T-helper 17 cell (primary cell): Measurements from ENCODE around the gene TPPP2. TPM values are rescaled to one million over a fixed set of nuclear protein-coding genes. Genes with fewer than 3 reads are reported as not detected.

ENCODE experiments used
- ATAC-seq: fragments of 150-1000 bp; cut with Tn5 transposase; 2 replicates; pipeline ENCODE4 v1.10.0; 2021; ENCODE audit warnings: mild to moderate bottlenecking, moderate library complexity
- DNase-seq, 3 donors: peaks; one replicate each; pipeline versions ENCODE4 v3.0.0 to v3.0.0-alpha.2; 2020 to 2021
- H3K9me3 ChIP-seq: one replicate; pipeline ENCODE4 v1.7.0; 2013; ENCODE audit warnings: low read length, mild to moderate bottlenecking; ENCODE audit not compliant: control insufficient read depth, poor library complexity, severe bottlenecking
- H3K27ac Mint-ChIP-seq: one replicate; pipeline ENCODE4 v1.8.0; 2022; ENCODE audit warnings: mild to moderate bottlenecking, moderate library complexity, mixed read lengths
- H3K27me3 Mint-ChIP-seq: one replicate; pipeline ENCODE4 v1.8.0; 2022; ENCODE audit warnings: mixed read lengths
- H3K36me3 Mint-ChIP-seq: one replicate; pipeline ENCODE4 v1.8.0; 2022; ENCODE audit warnings: low read depth, mixed read lengths
- H3K4me1 Mint-ChIP-seq: one replicate; pipeline ENCODE4 v1.8.0; 2022; ENCODE audit warnings: mild to moderate bottlenecking, mixed read lengths
- H3K4me3 Mint-ChIP-seq: one replicate; pipeline ENCODE4 v1.8.0; 2022; ENCODE audit warnings: mild to moderate bottlenecking, moderate library complexity, mixed read lengths
- total RNA-seq, 4 donors: library from RNA in 2 of 4; stranded (reverse) in 2 of 4; gene quantifications; one replicate each; pipeline ENCODE4 v1.2.3 and lab custom pipeline; 2022 to 2026

The TPPP2 gene
- total RNA-seq, 2 donors from 2014 or later, result not detected

DNA sequence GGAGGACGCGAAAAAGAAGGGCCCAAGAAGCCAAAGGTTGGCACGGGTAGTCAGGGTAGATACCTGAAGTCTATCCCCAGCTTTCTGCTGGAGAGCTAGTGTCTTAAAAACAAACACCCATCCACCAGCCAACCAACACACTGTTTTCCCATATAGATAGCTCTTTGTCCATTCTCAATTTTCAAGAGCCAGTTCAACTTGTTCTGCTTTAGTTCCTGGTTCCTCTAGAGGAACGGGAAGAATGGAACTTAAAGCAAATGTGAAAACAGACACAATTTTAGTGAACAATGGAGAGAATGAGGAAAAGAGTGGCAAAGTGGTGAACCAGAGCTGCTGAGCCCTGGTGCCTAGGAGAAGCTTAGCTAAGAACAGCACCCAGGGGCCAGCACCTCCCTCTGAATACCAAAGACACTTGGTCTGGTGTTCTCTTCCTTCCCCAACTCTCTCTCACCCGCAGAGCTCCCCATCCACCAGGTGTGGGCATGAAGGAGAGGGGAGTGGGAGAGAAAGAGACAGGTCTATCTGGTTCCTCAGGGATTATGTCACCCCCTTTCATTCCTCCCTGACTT, 9.0 kb upstream of the TPPP2 start:
- Mint-ChIP-seq H3K4me1 (peaks cover 17% of the 10 kb centered on the region), H3K27me3 (no peaks in the 10 kb centered on the region), H3K36me3 (peaks cover 6% of the 10 kb centered on the region), H3K27ac (no peak overlapping the region), H3K4me3 (no peak overlapping the region)
- DNase-seq (no peak), ATAC-seq (no peak)
- no peaks in the 10 kb centered on the region for H3K9me3 ChIP-seq

DNA sequence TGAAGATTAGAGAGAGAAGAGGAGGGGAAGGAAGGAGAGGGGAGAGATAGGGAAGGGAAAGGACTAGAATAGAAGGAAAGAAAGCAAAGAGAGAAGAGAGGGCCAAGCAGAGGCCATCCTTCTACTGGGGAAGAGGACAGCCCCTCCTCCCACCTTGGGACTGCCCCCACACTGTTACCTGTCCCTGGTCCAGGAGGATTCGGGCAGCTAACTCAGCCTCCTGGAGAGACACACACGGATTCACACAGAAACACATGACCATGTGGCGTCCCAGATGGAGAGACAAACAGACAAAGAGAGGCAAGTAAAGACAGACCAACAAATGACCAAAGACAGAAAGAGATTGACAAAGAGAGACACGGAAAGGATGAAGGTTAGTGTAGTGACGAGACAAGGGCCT, 7.3 kb upstream of the TPPP2 start:
- DNase-seq (no peak), ATAC-seq (no peak)
- Mint-ChIP-seq H3K27me3 (no peaks in the 10 kb centered on the region), H3K4me3 (peak overlapping the region; percentile 95), H3K27ac (peak overlapping the region; percentile 72), H3K4me1 (peaks cover 21% of the 10 kb centered on the region), H3K36me3 (peaks cover 6% of the 10 kb centered on the region)
- H3K9me3 ChIP-seq, result no peaks in the 10 kb centered on the region

DNA sequence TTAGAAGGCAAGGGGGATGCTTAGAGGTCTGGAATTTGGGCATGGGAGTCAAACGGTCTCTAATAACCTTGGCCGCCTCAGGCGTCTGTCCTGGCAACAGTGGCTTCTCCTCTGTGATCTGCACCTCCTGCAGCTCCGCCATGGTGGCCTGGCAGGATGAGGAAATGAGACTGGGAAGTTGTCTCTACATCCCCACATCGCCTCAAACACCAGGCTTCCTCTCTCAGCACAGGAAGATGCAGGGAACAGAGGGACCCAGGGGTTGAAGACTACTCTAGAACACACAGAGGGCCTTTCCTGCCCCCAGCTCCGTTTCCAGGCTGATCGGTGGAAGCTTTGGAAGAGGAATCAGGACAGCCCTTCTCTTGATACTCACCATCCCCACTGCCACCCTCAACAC, 6.8 kb upstream of the TPPP2 start:
- Mint-ChIP-seq H3K36me3 (peaks cover 6% of the 10 kb centered on the region), H3K27me3 (no peaks in the 10 kb centered on the region), H3K4me1 (peaks cover 21% of the 10 kb centered on the region), H3K27ac (peak overlapping the region; percentile 72), H3K4me3 (peak overlapping the region; percentile 95)
- ATAC-seq, result no peak
- no peak for DNase-seq
- H3K9me3 ChIP-seq, result no peaks in the 10 kb centered on the region

DNA sequence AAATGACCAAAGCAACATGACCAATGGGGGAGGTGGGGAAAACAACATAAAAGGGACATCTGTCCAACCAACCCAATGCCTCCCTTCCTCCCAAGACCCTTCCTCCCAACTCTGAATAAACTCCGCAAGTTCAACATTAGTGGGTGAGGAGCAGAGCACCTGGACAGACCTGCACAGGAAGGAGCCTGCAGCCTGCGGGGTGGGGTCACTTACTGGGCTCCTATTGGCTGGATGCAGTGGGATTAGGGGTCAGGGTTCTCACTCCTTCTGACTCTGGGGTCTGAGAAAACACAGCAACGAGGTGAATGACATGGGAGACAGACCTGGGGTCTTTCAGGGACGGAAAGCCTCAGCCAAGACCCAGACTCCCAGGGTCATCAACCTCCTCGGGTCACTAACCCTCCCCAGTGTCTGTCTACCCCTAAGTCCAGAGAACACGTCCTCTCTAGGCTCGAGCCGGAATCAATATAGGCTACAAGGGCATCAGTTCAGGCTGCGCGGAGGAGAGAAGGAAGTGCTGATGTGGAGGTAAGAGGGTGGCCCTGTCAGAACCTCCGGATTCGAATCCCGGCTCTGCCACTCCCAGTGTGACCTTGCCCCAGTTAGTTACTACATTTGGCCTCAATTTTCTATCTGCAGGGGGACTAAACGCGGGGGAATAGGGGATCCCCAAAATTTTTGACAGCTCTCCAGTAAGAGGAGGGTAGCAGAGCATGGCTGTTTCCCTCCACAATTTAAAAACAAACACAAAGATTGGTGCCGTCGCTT, 6.0 kb upstream of the TPPP2 start:
- no peak for DNase-seq
- Mint-ChIP-seq H3K27ac (peak overlapping the region; percentile 74), H3K4me1 (peaks cover 21% of the 10 kb centered on the region), H3K27me3 (no peaks in the 10 kb centered on the region), H3K36me3 (peaks cover 6% of the 10 kb centered on the region), H3K4me3 (peak overlapping the region; percentile 95)
- ATAC-seq, result peak; percentile 24
- no peaks in the 10 kb centered on the region for H3K9me3 ChIP-seq

DNA sequence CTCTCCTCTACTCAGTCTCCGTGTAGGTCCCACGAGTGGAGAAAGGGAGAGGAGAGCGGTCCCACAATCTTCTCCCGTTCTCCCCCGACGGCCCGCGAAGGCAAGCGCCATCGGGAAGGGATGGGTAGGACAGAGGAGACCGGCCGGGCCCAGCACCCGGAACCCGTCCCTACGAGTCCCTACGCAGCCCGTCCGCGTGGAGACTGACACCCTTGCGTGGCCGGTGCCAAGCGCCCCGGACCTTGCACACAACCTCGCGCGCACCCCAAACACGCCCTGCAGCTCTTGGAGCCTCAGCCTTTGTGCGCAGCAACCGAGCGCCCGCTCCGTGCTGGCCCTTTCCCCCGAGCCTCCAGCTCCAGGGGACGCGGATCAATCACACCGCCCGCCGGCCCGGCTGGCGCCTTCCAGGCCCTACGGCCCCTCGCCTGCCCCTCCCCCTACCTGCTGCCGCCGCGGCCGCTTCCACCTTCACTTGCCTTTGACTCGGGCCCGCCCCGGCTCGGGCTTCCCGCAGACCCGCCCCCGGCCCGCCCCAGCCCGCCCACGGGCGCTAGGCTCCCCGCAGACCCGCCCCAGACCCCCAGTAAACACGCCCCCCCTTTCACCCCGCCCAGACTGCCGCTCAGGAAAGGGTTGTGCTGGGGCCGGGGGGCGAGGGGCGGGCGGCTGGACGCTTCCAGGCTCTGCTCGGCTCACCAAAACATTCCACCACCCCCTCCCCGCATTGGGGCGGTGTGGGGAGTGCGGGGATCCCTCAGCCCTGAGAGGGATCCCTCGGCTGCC, 5.2 kb upstream of the TPPP2 start, which contains the start of gene NDRG2:
Gene NDRG2 (minus strand): TSS at position 477 of the 786 bp plus-strand sequence. CDS start 1,746 bp downstream, outside the sequence.
- no peaks in the 10 kb centered on the region for H3K9me3 ChIP-seq
- peaks cover 2% of the 10 kb centered on the region for H3K36me3 Mint-ChIP-seq
- H3K4me1 Mint-ChIP-seq, result peaks cover 21% of the 10 kb centered on the region
- H3K27me3 Mint-ChIP-seq, result no peaks in the 10 kb centered on the region
- ATAC-seq (peak; percentile 93), DNase-seq (peak; percentile 58 to 82 (median 78))
- peak within 1 kb of the TSS; percentile 74 for H3K27ac Mint-ChIP-seq
- peak within 1 kb of the TSS; percentile 95 for H3K4me3 Mint-ChIP-seq

DNA sequence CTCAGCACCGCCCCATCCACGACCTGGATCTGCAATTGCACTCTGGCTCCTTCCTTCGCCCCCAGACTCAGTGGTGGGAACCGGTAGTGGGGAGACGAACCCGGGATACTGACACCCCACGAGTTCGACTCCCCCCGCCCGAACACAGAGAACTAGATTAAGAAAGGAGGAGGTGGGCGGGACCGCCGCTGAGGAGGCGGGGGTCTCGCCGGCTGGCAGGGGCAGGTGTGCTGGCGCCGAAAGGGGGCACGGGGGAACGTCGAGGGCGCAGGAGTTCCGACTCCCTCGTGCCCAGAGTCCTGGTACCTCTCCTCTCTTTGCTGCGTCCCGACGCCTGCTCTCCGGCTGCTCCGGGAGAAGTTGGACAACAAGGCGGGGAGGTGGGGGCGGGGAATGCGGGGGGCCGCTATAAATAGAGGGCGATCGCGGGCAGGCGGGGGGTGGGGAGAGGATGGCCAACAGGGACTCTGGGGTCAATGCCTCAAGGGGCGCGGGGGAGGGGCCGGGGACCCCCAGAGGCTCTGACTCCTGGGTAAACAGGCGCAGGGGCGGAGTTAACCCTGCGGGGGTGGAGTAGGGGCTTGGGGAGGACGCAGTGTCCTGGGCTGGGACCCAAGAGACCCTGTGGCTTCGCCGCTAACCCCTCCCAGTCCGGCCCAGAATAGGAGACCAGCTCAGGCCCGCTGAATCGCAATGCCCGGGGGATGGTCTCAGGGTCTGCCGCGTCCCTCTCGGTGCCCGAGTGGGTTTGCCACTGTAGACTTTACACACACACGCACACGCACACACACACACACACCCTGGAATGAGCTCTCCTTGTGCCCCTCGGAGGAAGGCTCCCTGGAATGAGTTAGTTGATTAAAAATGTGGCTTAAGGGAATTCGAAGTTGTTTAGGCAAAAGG, 4.4 kb upstream of the TPPP2 start:
- DNase-seq (no peak), ATAC-seq (no peak)
- H3K9me3 ChIP-seq, result no peaks in the 10 kb centered on the region
- peaks cover 21% of the 10 kb centered on the region for H3K4me1 Mint-ChIP-seq
- peaks cover 2% of the 10 kb centered on the region for H3K36me3 Mint-ChIP-seq
- H3K4me3 Mint-ChIP-seq, result peak overlapping the region; percentile 95
- H3K27ac Mint-ChIP-seq, result peak overlapping the region; percentile 74
- H3K27me3 Mint-ChIP-seq, result no peaks in the 10 kb centered on the region

DNA sequence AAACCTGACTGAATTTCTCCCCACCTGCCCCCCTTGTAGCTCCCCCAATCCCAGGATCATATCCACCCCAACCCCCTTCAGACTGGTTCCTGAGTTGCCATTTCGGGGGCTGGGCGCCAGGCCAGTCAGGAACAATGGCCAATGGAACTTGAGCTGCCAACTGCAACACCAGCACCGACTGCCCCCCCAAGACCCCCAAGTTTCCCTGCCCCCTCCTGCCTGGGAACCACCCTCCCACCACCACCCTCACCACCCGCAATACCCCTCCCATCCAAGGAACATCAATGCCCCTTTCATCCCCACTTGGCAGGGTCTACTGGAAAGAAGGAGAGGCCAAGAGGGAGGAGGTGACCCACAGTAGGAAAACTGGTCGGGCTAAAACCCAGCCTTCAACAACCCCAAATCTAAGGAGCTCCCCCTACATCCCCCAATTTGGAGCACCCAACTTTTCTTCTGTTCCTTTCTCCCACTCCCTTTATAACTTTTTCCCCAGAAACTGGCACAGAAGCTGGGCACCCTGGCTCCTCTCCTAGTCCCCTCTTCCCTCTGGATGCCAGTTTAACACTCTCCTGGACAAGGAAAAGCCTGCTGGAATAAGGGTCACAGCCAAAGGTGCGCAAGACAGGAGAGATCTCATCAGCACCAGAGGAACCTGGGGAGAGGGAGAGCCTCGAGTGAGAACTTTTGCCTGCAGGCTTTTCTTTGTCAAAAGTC, 3.6 kb upstream of the TPPP2 start:
- Mint-ChIP-seq H3K4me3 (peak overlapping the region; percentile 61), H3K36me3 (peaks cover 2% of the 10 kb centered on the region), H3K27me3 (peaks cover under 1% of the 10 kb centered on the region), H3K4me1 (peaks cover 21% of the 10 kb centered on the region), H3K27ac (peak overlapping the region; percentile 66)
- no peak for DNase-seq
- H3K9me3 ChIP-seq, result no peaks in the 10 kb centered on the region
- ATAC-seq, result no peak

DNA sequence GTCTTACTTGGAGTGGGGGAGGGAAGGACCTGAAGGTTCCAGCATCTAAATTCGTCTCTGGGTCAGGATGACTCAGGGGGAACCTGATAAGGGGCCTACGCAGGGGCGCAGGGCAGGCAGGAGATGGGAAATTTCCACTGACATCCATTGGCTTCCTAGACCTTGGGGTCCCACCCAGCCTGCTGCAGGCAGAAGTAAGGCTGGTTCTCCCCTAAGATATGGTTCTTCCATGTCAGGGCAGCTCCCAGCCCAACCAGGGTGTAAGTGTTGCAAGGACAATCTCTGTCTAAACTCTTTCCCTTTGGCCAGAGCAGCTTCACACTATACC, 3.1 kb upstream of the TPPP2 start:
- no peak for ATAC-seq
- peaks cover 21% of the 10 kb centered on the region for H3K4me1 Mint-ChIP-seq
- peak overlapping the region; percentile 61 for H3K4me3 Mint-ChIP-seq
- no peaks in the 10 kb centered on the region for H3K9me3 ChIP-seq
- DNase-seq, result no peak
- H3K27ac Mint-ChIP-seq, result peak overlapping the region; percentile 66
- H3K27me3 Mint-ChIP-seq, result peaks cover 6% of the 10 kb centered on the region
- peaks cover 2% of the 10 kb centered on the region for H3K36me3 Mint-ChIP-seq

DNA sequence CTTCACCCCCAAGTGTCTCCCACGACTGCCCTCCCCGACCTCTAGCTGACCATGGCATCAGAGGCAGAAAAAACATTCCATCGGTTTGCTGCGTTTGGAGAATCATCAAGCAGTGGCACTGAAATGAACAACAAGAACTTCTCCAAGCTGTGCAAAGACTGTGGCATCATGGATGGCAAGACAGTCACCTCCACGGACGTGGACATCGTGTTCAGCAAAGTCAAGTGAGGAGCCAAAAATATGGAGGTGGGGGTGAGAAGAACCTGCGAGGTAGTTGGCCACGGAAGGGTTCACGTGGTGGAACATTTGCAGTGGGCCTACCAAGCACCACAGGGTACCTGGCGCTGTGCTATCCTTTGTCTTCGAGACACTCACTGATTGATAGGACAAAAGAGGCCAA, 514 bp downstream of the TPPP2 start:
- H3K4me3 Mint-ChIP-seq, result no peak overlapping the region
- DNase-seq (no peak), ATAC-seq (no peak)
- no peak overlapping the region for H3K27ac Mint-ChIP-seq
- peaks cover 2% of the 10 kb centered on the region for H3K36me3 Mint-ChIP-seq
- peaks cover 21% of the 10 kb centered on the region for H3K27me3 Mint-ChIP-seq
- peaks cover 6% of the 10 kb centered on the region for H3K4me1 Mint-ChIP-seq
- H3K9me3 ChIP-seq, result no peaks in the 10 kb centered on the region

DNA sequence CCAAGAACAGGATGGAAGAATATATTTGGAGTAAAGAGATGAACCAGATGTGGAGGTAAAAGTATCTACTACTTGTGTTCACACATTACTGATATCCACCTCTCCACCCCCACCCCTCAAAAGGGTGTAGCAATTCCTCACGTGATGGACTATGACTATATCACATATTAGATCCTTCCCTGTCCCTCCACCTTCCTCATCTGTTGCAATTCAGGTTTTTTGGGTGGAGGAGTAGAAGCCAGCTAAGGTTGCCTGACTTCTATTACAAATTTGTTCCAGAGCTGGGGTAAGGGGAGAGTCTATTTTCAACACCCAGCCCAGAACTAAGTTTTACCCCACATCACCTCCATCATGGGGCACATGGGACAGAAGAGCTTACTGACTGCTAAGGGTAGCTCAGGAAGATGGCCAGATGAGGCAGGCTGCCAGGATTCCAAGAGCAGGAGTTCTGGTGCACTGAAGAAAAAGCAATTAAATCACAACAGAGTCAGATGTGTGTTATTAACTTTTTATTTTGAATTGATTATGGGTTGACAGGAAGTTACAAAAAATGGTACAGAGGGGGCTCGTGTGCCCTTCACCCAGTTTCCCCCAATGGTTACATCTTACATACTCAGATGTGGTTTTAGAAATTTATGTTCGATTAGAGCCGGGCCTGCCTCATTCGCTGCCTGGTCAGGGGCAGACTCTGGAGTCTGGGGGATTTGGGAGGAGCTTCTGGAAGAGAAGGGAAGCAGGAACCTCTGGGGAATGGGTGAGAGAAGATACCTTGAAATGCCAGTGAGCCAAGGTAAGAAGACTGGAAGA, 2.5 kb downstream of the TPPP2 start:
- H3K4me1 Mint-ChIP-seq, result peaks cover 2% of the 10 kb centered on the region

DNA sequence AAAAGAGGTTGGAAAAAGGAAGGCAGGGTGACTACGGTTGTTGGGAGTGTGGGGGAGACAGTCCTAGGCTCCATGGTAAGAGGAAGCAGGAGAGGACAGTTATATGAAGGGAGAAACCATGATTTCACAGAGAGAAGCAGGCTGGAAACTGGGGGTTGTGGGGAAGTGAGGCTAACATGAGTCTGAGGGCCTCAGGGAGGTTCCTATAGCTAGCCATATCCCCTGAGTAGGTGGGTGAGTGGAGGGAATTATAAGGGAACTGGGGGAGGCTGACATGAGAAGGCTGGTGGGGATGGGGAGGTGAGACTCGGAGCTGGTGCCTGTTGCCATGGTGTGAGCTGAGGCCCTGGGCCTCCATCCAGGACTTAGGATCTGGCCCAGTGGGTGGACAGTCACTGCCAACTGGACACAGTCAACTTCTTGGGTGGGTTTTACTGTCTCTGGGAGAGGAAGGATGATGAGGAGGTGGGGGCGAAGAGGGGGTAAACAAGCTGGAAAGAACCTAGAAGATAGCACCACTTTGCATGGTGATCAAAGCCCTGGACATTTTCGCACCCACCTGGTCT, 3.2 kb downstream of the TPPP2 start:
- H3K27me3 Mint-ChIP-seq, result peaks cover 24% of the 10 kb centered on the region
- no peaks in the 10 kb centered on the region for H3K9me3 ChIP-seq
- DNase-seq (no peak), ATAC-seq (no peak)
- H3K4me1 Mint-ChIP-seq, result peaks cover 2% of the 10 kb centered on the region
- peaks cover 2% of the 10 kb centered on the region for H3K36me3 Mint-ChIP-seq
- H3K27ac Mint-ChIP-seq, result no peak overlapping the region
- no peak overlapping the region for H3K4me3 Mint-ChIP-seq

More for the DNA sequence above, 2.5 kb downstream of the TPPP2 start:
- DNase-seq (no peak), ATAC-seq (no peak)
- H3K9me3 ChIP-seq, result no peaks in the 10 kb centered on the region
- peaks cover 2% of the 10 kb centered on the region for H3K36me3 Mint-ChIP-seq
- H3K27me3 Mint-ChIP-seq, result peaks cover 24% of the 10 kb centered on the region
- H3K27ac Mint-ChIP-seq, result no peak overlapping the region
- no peak overlapping the region for H3K4me3 Mint-ChIP-seq
